Fibroblast of pulmonary artery (primary cell): ENCODE results near the gene NDUFS3.
A peak's percentile ranks its signal among the peaks of the same experiment; 100 is the strongest.

Experiments used
- DNase-seq: peaks from one replicate; pipeline ENCODE4 v3.0.0-alpha.2; 2010; ENCODE audit warnings: low read depth
- H3K4me3 ChIP-seq: replicated peaks from 2 replicates; pipeline ENCODE4 v1.5.1; 2011; ENCODE audit warnings: low read depth, mild to moderate bottlenecking, control low read depth, low read length, moderate library complexity
- CTCF ChIP-seq: IDR thresholded peaks from 2 replicates; pipeline ENCODE4 v1.5.1; 2011; ENCODE audit warnings: mild to moderate bottlenecking, control low read depth, low read length, inconsistent platforms; ENCODE audit errors: missing control alignments

NDUFS3 gene

DNA sequence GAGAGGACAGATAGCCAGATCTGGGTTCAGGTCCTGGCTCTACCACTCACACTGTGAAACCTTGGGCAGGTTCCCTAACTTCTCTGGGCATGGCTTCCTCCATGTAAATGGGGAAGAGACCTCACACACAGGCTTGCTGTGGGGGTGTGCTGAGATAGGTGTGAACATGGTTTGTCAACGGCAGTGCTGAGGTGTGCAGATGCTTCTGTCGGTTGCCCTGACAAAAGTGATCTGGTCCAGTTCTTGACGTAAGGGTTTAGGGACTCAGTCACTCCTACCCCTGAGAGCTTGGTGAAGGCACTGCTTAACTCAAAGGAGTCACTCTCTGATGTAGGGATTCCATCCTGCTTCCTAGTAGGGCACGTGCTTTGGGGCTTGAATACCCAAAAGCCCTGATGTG lies 13.4 kb downstream of the NDUFS3 start:
- DNase-seq: no peak
- TF ChIP-seq CTCF: no peak
- no peak overlapping the region for H3K4me3 ChIP-seq

DNA sequence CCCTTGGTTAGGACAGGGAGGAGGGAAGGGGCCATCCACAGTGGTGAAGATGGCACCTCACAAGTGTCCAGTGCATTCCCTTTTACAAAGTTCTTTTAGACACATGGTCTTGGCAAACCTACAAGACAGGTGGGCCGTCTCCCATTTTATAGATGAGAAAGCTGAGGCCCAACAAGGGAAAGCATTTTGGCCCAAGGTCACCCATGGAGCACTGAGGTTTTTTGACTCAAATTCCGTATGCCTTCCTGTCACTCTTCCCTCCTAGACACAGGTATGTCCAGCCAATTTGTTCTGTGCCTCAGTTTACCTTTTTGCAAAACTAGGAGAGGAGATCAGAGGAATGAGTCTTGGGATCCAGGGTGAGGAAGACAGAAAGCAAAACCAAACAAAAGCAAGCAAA lies 14.1 kb downstream of the NDUFS3 start:
- H3K4me3 ChIP-seq: no peak overlapping the region
- no peak for TF ChIP-seq CTCF
- no peak for DNase-seq

GRCh38 chr11:47593492-47593933 lies 14.6 kb downstream of the NDUFS3 start:
- H3K4me3 ChIP-seq: no peak overlapping the region
- no peak for DNase-seq
- no peak for TF ChIP-seq CTCF

DNA sequence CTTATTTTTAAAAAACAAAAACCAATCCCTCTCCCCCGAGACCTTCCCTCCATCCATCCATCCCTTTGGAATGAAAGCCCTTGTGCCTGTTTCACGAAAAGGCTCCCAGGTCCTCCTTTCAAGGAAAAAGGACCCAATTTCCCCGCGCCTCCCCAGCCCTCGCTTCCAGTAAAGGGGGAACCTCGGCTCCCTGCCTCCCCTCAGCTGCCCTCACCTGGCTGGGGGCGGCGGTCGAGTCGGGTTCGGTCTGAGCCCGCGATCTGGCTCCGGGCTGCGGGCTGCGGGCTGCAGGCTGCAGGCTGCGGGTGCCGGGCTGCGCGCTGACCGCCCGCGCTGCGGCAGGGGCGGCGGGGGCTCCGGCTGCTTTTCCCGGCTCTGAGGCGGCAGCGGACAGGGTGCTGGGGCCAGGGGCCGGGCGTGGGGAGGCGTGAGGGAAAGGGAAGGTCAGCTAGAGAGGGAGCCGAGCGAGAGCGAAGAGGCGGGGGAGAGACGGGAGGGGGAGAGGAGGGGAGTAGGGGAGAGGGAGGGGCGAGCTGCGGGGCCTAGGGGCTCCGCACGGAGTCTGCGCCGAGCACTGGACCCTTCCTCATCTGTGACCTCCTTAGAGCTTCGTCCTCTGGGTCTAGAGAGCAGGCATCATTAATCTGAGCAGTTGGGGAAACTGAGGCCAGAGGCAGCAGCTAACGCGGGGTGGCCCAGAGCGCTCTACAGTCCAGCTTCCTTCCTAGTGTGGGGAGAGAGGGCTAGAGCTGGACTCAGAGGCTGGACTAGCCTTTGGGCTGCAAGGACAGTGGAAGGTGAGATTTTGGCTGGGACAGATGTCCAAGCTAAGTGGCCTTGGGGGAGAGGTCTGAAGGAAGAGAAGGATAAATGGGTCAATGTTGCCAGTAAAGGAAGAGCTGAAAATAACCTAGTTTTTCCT lies 15.3 kb downstream of the NDUFS3 start, which contains the start of gene C1QTNF4:
TSS of gene C1QTNF4 (minus strand) at position 478 of the 922 bp plus-strand sequence. CDS start 3,601 bp downstream, outside the sequence.
- no peak for TF ChIP-seq CTCF
- DNase-seq: no peak
- H3K4me3 ChIP-seq: peak within 1 kb of the TSS; percentile 29

- no peak for TF ChIP-seq CTCF
- H3K4me3 ChIP-seq: no peak overlapping the region
- no peak for DNase-seq
These were observed 16.2 kb downstream of the NDUFS3 start for GRCh38 chr11:47595029-47595428.

DNA sequence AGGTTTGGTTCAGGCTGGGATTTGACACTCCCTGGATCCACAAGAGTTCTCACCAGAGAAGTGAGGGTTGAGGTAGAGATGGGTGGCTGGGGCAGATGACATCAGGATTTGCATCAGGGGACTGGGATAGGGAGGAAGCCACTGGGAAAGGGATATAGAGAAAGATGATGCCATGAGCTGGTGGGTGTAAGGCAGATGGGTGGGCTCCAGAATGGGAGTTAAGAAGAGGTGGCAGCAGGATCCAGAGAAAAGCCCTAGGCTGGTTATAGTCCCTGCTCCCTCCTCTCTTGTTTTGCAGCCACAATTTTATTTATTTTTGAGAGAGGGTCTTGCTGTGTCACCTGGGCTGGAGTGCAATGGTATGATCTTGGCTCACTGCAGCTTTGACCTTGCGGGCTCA lies 17.1 kb downstream of the NDUFS3 start:
- no peak for DNase-seq
- no peak for TF ChIP-seq CTCF

More for the DNA sequence above, 17.1 kb downstream of the NDUFS3 start:
- no peak overlapping the region for H3K4me3 ChIP-seq
